Suprapubic skin (tissue), 3 donors: ENCODE measurements around the gene RAP1GAP.

Source experiments
- POLR2A ChIP-seq, 2 donors: fragments of 450-650 bp; IDR thresholded peaks; one replicate each; pipeline ENCODE4 v1.6.1; 2017; ENCODE audit warnings: antibody characterized with exemption in 2 of 2, mild to moderate bottlenecking in 2 of 2, moderate library complexity in 2 of 2
- TF ChIP-seq, protein P1 (sequence below), 2 donors: fragments of 200-600 bp in 1 of 2; fragments of 450-650 bp in 1 of 2; sonication (generic) in 1 of 2; IDR thresholded peaks; one replicate each; pipeline ENCODE4 v1.5.1; 2016 to 2019; ENCODE audit warnings: antibody characterized with exemption in 2 of 2, mild to moderate bottlenecking in 1 of 2, moderate library complexity in 1 of 2

DNA sequence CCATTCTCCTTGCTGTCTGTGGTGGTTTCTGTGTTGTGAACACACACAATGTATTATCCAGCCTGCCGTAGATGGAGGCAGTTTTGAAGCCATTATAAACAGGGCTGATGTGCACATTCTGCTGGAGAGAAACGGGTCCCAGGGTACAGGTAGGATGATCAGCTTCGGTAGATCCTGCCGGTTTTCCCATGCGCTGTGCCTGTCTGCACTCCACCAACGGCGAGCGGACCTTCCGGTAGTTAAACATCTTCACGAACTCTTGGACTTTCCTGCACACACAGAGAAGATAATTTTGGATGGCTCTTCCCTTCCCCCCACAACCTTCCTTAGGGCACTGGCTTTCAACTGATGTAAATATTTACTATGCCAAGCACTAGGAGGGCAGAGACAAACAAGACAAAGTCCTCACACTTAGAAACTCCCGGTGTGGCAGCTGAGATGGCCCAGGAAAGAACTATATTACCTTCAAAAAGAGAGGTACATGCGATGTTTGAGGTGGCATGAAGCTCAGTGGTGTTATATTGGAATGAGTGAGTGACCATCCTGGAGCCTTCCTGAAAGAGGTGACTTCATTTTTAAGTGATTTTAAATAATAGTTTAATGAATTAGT lies 118.2 kb downstream of the RAP1GAP start:
- TF ChIP-seq, protein P1, sequence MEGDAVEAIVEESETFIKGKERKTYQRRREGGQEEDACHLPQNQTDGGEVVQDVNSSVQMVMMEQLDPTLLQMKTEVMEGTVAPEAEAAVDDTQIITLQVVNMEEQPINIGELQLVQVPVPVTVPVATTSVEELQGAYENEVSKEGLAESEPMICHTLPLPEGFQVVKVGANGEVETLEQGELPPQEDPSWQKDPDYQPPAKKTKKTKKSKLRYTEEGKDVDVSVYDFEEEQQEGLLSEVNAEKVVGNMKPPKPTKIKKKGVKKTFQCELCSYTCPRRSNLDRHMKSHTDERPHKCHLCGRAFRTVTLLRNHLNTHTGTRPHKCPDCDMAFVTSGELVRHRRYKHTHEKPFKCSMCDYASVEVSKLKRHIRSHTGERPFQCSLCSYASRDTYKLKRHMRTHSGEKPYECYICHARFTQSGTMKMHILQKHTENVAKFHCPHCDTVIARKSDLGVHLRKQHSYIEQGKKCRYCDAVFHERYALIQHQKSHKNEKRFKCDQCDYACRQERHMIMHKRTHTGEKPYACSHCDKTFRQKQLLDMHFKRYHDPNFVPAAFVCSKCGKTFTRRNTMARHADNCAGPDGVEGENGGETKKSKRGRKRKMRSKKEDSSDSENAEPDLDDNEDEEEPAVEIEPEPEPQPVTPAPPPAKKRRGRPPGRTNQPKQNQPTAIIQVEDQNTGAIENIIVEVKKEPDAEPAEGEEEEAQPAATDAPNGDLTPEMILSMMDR (IDR thresholded peaks at IDR 0.05), result no peak
- TF ChIP-seq POLR2A (IDR thresholded peaks at IDR 0.05), result no peak
